RWPE1 (cell line): ENCODE results near the gene USP22.

Experiments used
- CTCF ChIA-PET: fragments of 350-600 bp; sonication (Branson Sonifier 250); formaldehyde crosslinking; extraction: SDS; loops from one replicate; lab custom pipeline; 2021; lab: Yijun Ruan, JAX
- POLR2A ChIA-PET: fragments of 400-600 bp; formaldehyde crosslinking; extraction: SDS; loops from one replicate; lab custom pipeline; 2020; ENCODE audit warnings: antibody characterized with exemption; ENCODE audit not compliant: low non-redundant PET; lab: Yijun Ruan, JAX
- DNase-seq: peaks from one replicate; pipeline ENCODE4 v3.0.0; 2012; ENCODE audit warnings: low spot score
- H3K27ac ChIP-seq: fragments of 450-650 bp; 2 replicates; pipeline ENCODE4 v1.5.1; 2017
- CTCF ChIP-seq: fragments of 450-650 bp; conservative IDR thresholded peaks from 2 replicates; pipeline ENCODE4 v1.5.1; 2017; ENCODE audit warnings: low read depth, mild to moderate bottlenecking

The USP22 gene

GRCh38 chr17:20995873-20996723, 46.7 kb downstream of the USP22 start:
- TF ChIP-seq CTCF = no peak
- CTCF ChIA-PET = interaction anchor here (1.0 kb wide), 1 partner anchor 53 kb away, joined by 3 read pairs; no protein-coding TSS in a partner anchor
- no peak for DNase-seq
- H3K27ac ChIP-seq = peak overlapping the region; percentile 42
- POLR2A ChIA-PET = no interaction called here

GRCh38 chr17:20995164-20995872, 47.5 kb downstream of the USP22 start:
- DNase-seq = no peak
- no peak overlapping the region for H3K27ac ChIP-seq
- CTCF ChIA-PET = interaction anchor here (0.7 kb wide), 1 partner anchor 143 kb away, joined by 3 read pairs; no protein-coding TSS in a partner anchor
- TF ChIP-seq CTCF = no peak
- POLR2A ChIA-PET = no interaction called here

GRCh38 chr17:20994779-20995149, 48.0 kb downstream of the USP22 start:
- CTCF ChIA-PET = interaction anchor here (0.7 kb wide), 1 partner anchor 143 kb away, joined by 3 read pairs; no protein-coding TSS in a partner anchor
- no peak for DNase-seq
- TF ChIP-seq CTCF = no peak
- POLR2A ChIA-PET = no interaction called here
- no peak overlapping the region for H3K27ac ChIP-seq

GRCh38 chr17:20993863-20994778, 48.7 kb downstream of the USP22 start:
- no peak for DNase-seq

More at GRCh38 chr17:20993863-20994778, 48.7 kb downstream of the USP22 start:
- ChIA-PET CTCF (interaction anchor here (1.2 kb wide), 1 partner anchor 141 kb away, joined by 3 read pairs; no protein-coding TSS in a partner anchor), POLR2A (interaction anchor here (0.6 kb wide), 1 partner anchor 837 kb away, joined by 3 read pairs; no protein-coding TSS in a partner anchor)
- no peak for TF ChIP-seq CTCF
- no peak overlapping the region for H3K27ac ChIP-seq
